Neutrophil (primary cell): ENCODE results near the gene EVA1C.

Experiments used
- H3K27ac ChIP-seq: fragments of 200-600 bp; sonication (generic); 2 replicates; pipeline ENCODE4 v1.5.1; 2016; ENCODE audit warnings: mild to moderate bottlenecking, moderate library complexity
- H3K27me3 ChIP-seq: fragments of 200-600 bp; sonication (generic); 2 replicates; pipeline ENCODE4 v1.6.0; 2016; ENCODE audit warnings: mild to moderate bottlenecking
- H3K36me3 ChIP-seq: fragments of 200-600 bp; sonication (generic); 2 replicates; pipeline ENCODE4 v1.5.1; 2017
- H3K4me1 ChIP-seq, 2 experiments: fragments of 200-600 bp in 1 of 2; sonication (generic) in 1 of 2; 1 replicate in 1 of 2; 2 replicates in 1 of 2; pipeline versions ENCODE4 v1.5.1 to v1.6.1; 2013 to 2016; ENCODE audit warnings: low read depth in 1 of 2, low read length in 1 of 2, mild to moderate bottlenecking in 1 of 2, moderate library complexity in 1 of 2; ENCODE audit not compliant: control insufficient read depth in 1 of 2, insufficient read depth in 1 of 2
- H3K4me3 ChIP-seq, 2 experiments: fragments of 200-600 bp in 1 of 2; sonication (generic) in 1 of 2; 1 replicate in 1 of 2; 2 replicates in 1 of 2; pipeline ENCODE4 v1.5.1; 2013 to 2016; ENCODE audit warnings: low read depth in 1 of 2, low read length in 1 of 2, mild to moderate bottlenecking in 1 of 2, moderate library complexity in 1 of 2
- H3K9me3 ChIP-seq: fragments of 200-600 bp; sonication (generic); 2 replicates; pipeline ENCODE4 v1.5.1; 2016
- TF ChIP-seq, protein P1 (sequence below): fragments of 200-600 bp; sonication (generic); IDR thresholded peaks from 2 replicates; pipeline ENCODE4 v1.5.1; 2016; ENCODE audit warnings: antibody characterized with exemption

EVA1C gene

DNA sequence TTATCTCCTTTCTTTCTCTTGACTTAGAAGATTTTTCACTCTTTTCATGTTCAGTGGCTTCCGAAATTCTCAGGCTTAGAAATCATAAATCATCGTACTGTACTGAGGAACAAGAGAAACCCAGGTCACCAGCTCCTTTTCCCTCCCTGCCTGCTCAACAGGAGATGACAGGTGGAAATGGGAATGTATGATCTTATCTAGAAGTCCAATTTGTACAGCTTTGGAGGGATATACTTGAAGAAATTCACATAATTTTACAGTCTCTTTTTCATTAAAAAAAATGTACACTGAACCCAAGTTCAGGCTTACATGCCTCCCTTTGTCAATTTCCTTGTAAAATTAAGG lies 11.7 kb downstream of the EVA1C start:
- H3K4me3 ChIP-seq: no peak overlapping the region
- no peak overlapping the region for H3K27ac ChIP-seq
- TF ChIP-seq, protein P1, sequence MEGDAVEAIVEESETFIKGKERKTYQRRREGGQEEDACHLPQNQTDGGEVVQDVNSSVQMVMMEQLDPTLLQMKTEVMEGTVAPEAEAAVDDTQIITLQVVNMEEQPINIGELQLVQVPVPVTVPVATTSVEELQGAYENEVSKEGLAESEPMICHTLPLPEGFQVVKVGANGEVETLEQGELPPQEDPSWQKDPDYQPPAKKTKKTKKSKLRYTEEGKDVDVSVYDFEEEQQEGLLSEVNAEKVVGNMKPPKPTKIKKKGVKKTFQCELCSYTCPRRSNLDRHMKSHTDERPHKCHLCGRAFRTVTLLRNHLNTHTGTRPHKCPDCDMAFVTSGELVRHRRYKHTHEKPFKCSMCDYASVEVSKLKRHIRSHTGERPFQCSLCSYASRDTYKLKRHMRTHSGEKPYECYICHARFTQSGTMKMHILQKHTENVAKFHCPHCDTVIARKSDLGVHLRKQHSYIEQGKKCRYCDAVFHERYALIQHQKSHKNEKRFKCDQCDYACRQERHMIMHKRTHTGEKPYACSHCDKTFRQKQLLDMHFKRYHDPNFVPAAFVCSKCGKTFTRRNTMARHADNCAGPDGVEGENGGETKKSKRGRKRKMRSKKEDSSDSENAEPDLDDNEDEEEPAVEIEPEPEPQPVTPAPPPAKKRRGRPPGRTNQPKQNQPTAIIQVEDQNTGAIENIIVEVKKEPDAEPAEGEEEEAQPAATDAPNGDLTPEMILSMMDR: no peak
- H3K27me3 ChIP-seq: no peaks in the 10 kb centered on the region
- no peaks in the 10 kb centered on the region for H3K36me3 ChIP-seq
- H3K9me3 ChIP-seq: no peaks in the 10 kb centered on the region
- H3K4me1 ChIP-seq: no peaks in the 10 kb centered on the region

GRCh38 chr21:32424674-32425073 lies 12.2 kb downstream of the EVA1C start:
- Histone ChIP-seq H3K27me3 (no peaks in the 10 kb centered on the region), H3K4me1 (no peaks in the 10 kb centered on the region), H3K27ac (no peak overlapping the region)

GRCh38 chr21:32425628-32426027 lies 13.1 kb downstream of the EVA1C start:
- H3K27ac ChIP-seq: no peak overlapping the region

More at GRCh38 chr21:32424674-32425073, 12.2 kb downstream of the EVA1C start:
- no peak overlapping the region for H3K4me3 ChIP-seq
- no peaks in the 10 kb centered on the region for H3K36me3 ChIP-seq
- no peaks in the 10 kb centered on the region for H3K9me3 ChIP-seq
- TF ChIP-seq, protein P1: no peak

GRCh38 chr21:32426066-32426465 lies 13.6 kb downstream of the EVA1C start:
- Histone ChIP-seq H3K4me3 (no peak overlapping the region), H3K27me3 (no peaks in the 10 kb centered on the region), H3K9me3 (no peaks in the 10 kb centered on the region), H3K4me1 (no peaks in the 10 kb centered on the region), H3K27ac (no peak overlapping the region), H3K36me3 (no peaks in the 10 kb centered on the region)
- TF ChIP-seq, protein P1: no peak

More at GRCh38 chr21:32425628-32426027, 13.1 kb downstream of the EVA1C start:
- no peaks in the 10 kb centered on the region for H3K4me1 ChIP-seq
- TF ChIP-seq, protein P1: no peak
- no peaks in the 10 kb centered on the region for H3K36me3 ChIP-seq
- H3K4me3 ChIP-seq: no peak overlapping the region
- no peaks in the 10 kb centered on the region for H3K27me3 ChIP-seq
- no peaks in the 10 kb centered on the region for H3K9me3 ChIP-seq

GRCh38 chr21:32426592-32427051 lies 14.1 kb downstream of the EVA1C start:
- TF ChIP-seq, protein P1: no peak
- H3K27ac ChIP-seq: no peak overlapping the region

More at GRCh38 chr21:32426592-32427051, 14.1 kb downstream of the EVA1C start:
- Histone ChIP-seq H3K4me3 (no peak overlapping the region), H3K4me1 (no peaks in the 10 kb centered on the region), H3K27me3 (no peaks in the 10 kb centered on the region), H3K36me3 (no peaks in the 10 kb centered on the region), H3K9me3 (no peaks in the 10 kb centered on the region)
